ENCODE results near the gene CRTC1. TPM values are rescaled to one million over a fixed set of nuclear protein-coding genes. Genes with fewer than 3 reads are reported as not detected.

CRTC1 gene
- total and polyA plus RNA-seq, 3 donors from 2014 or later, result 15.6 to 32.1 (median 28.1) TPM

- H3K4me1 ChIP-seq, result peaks cover 9% of the 10 kb centered on the region
- H3K4me3 ChIP-seq, result no peak overlapping the region
- no peaks in the 10 kb centered on the region for H3K9me3 ChIP-seq
- intact Hi-C loops (cut with DNase I; ENCODE audit: low total_unique reads), result no loop called here
- no peaks in the 10 kb centered on the region for H3K27me3 ChIP-seq
- no peaks in the 10 kb centered on the region for H3K36me3 ChIP-seq (ENCODE audit: low read depth, missing control alignments)
- TF ChIP-seq CTCF (IDR thresholded peaks at IDR 0.05) (peak in 1 of 3 experiments; percentile 7), POLR2A (IDR thresholded peaks at IDR 0.05) (no peak)
- H3K27ac ChIP-seq, result no peak overlapping the region
- no peak for DNase-seq
- 87 to 91% methylated on average over 5 to 15 of the region's 15 CpGs for WGBS, 2 donors
Observed at GRCh38 chr19:18769989-18770528, 86.6 kb downstream of the CRTC1 start.

GRCh38 chr19:18770663-18771327 lies 87.3 kb downstream of the CRTC1 start:
- H3K4me3 ChIP-seq, result no peak overlapping the region
- intact Hi-C loops (cut with DNase I; ENCODE audit: low total_unique reads), result no loop called here
- no peaks in the 10 kb centered on the region for H3K9me3 ChIP-seq
- H3K27ac ChIP-seq, result no peak overlapping the region
- no peaks in the 10 kb centered on the region for H3K27me3 ChIP-seq
- peaks cover 9% of the 10 kb centered on the region for H3K4me1 ChIP-seq
- H3K36me3 ChIP-seq (ENCODE audit: low read depth, missing control alignments), result no peaks in the 10 kb centered on the region
- no peak for DNase-seq
- 78 to 82% methylated on average over 11 to 13 of the region's 13 CpGs for WGBS, 2 donors
- TF ChIP-seq POLR2A (IDR thresholded peaks at IDR 0.05), result no peak
- TF ChIP-seq CTCF (IDR thresholded peaks at IDR 0.05), result no peak

GRCh38 chr19:18771328-18772242 lies 88.1 kb downstream of the CRTC1 start:
- no peaks in the 10 kb centered on the region for H3K9me3 ChIP-seq
- no peak overlapping the region for H3K27ac ChIP-seq
- H3K27me3 ChIP-seq, result no peaks in the 10 kb centered on the region
- 92 to 97% methylated on average over 25 to 35 of the region's 36 CpGs for WGBS, 2 donors
- TF ChIP-seq CTCF (IDR thresholded peaks at IDR 0.05), result no peak
- no peak for TF ChIP-seq POLR2A (IDR thresholded peaks at IDR 0.05)
- no peak overlapping the region for H3K4me3 ChIP-seq
- DNase-seq, result no peak
- intact Hi-C loops (cut with DNase I; ENCODE audit: low total_unique reads), result no loop called here
- H3K36me3 ChIP-seq (ENCODE audit: low read depth, missing control alignments), result no peaks in the 10 kb centered on the region
- H3K4me1 ChIP-seq, result peaks cover 9% of the 10 kb centered on the region

- no peaks in the 10 kb centered on the region for H3K9me3 ChIP-seq
- H3K4me1 ChIP-seq, result peaks cover 9% of the 10 kb centered on the region
- DNase-seq, result no peak
- intact Hi-C loops (cut with DNase I; ENCODE audit: low total_unique reads), result no loop called here
- H3K27me3 ChIP-seq, result no peaks in the 10 kb centered on the region
- TF ChIP-seq CTCF (IDR thresholded peaks at IDR 0.05) (no peak), POLR2A (IDR thresholded peaks at IDR 0.05) (no peak)
- no peak overlapping the region for H3K4me3 ChIP-seq
- H3K36me3 ChIP-seq (ENCODE audit: low read depth, missing control alignments), result no peaks in the 10 kb centered on the region
- 93 to 100% methylated on average over 6 to 27 of the region's 27 CpGs for WGBS, 2 donors
- H3K27ac ChIP-seq, result no peak overlapping the region
Observed at GRCh38 chr19:18772620-18773587, 89.4 kb downstream of the CRTC1 start.
